HG03066 (cell line): ENCODE data around the gene BET1.

Experiments used
- ATAC-seq: cut with Tn5 transposase; IDR thresholded peaks from one replicate; pipeline ENCODE4 v1.9.1; 2021; ENCODE audit warnings: low read depth; ENCODE audit not compliant: unreplicated experiment

BET1 gene

DNA sequence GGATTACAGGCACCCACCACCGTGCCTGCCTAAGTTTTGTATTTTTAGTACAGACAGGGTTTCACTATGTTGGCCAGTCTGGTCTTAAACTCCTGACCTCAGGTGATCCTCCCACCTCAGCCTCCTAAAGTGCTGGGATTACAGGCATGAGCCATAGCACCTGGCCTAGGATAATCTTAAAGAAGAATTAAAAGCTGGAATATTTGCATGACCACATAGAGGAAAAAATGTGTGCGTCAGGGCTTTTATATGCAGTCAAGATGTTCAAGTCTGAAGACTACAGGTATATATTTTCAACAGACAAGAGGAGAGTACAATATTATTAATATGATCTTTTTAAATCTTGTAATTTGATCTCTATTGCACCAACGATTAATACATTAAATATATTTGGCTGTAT, 43.2 kb downstream of the BET1 start:
- ATAC-seq: no peak

DNA sequence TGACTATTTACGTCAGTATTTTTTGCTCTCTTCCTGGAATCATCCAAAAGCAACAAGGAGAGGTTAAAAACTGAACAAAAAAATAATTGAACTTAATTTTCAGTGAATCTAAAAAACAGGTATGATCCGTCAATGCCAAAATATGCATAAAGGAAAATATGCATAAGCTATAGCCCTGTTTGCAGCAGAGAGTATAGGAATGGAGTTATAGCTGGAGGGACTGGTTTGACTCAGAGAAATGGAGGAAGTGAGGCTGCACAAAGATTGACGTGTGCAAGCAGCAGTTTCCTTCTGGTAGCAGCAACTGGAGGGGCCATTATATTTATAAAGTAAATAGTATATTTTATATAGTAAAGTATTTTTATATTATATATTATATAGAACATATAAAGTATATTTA, 45.5 kb downstream of the BET1 start:
- ATAC-seq: no peak

DNA sequence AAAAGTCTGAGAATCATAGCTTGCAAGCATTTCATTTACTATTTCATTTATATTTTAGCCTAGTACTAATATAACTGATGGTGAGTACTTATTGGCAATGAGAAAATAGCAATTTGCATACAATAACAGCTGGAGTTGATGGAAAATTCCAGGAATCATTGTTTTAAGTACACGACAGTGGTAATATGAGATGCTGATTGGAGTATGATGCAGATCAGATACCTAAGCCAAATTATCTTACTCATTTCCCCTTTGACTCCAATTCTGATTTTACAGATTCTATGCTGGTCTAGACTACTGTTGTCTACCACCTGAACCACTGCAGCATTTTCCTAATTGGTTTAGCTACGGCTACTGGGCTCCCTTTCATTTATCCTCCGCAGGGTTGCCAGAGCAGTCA, 45.9 kb downstream of the BET1 start:
- ATAC-seq: no peak

DNA sequence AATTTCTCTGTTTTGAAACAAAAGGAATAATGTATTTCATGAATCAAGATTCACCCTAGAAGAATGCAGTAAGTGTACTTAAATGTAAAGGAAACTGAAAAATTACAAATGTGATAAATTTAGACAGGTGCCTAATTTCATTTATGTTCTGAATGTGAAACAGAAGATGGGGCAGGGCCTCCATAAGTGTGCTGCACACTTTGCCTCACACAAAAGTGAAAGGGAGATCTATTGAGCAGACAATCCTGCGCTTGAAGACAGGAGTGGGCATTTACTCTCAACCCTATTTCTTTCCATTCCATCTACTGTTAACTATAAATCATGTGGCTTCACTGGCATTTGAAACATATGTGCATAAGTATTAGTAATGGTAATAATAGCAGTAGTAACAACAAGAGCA, 46.4 kb downstream of the BET1 start:
- peak; percentile 59 for ATAC-seq

DNA sequence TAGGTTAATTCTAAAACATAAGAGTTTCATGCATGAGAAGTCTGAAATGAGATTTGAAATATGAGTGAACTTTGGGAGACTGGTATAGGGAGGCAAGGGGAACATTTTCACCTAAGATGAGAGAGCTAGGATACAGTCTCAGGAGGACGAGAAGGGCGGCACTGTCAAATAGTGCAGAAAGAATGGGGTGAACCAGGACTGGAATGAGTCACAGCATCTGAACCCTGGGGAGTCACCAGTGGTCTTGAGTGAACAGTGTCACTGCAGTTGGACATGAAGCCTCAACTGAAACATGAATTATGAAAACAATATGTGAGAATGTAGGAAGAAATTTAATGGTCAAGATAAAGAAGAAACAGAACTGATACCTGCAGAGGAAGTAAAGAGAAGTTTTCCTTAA, 48.9 kb downstream of the BET1 start:
- no peak for ATAC-seq

DNA sequence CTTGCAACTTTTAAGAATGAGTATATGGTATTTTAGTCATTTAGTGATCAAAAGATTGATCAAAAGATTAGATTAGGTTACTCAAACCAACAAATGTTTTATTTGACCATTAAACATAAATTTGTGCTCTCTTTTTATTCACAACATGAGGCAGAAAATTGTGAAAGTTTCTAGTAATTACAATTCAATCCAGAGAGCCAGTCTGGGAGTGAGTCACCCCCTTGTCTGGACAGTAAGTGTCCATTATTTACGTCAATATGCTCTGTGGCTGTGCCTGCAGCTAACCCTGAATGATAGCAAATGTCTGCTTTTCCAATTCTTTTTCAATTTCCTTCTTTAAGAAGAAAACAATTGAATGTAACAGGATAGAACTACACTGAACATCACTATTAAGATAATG, 54.7 kb downstream of the BET1 start:
- no peak for ATAC-seq

DNA sequence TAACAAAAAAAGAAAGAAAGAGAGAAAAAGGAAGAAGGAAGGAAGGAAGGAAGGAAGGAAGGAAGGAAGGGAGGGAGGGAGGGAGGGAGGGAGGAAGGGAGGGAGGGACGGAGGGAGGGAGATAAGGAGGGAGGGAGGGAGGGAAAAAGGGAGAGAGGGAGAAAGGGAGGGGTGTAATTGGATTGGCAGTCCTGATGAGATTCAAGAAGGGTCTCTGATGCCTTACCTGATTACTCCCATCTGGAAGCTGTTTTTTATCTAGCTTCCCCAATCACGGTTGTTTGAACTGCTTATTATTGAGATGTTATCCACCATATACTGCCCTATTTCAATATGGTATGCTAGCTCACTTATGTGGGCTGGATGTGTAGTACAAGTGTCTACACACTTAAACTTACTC, 55.3 kb downstream of the BET1 start:
- ATAC-seq: no peak

DNA sequence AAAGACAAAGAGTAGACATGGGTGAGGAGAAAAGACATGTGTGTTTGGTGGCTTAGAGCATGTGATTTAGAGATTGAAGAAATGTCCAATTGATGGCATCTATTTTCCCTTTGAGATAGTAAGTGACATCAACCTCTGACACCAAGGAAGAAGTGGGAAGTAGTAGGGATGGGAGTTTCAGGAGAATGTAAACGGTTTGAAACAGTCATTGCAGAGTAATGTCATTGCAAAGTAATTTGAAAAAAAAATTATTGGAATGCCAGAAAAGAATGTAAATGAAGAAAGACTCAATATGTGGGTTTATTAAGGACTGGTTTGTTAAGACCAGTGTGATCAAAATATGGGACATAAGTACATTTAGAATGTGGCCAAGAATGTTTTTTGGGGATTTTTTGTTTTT, 56.0 kb downstream of the BET1 start:
- ATAC-seq: no peak

DNA sequence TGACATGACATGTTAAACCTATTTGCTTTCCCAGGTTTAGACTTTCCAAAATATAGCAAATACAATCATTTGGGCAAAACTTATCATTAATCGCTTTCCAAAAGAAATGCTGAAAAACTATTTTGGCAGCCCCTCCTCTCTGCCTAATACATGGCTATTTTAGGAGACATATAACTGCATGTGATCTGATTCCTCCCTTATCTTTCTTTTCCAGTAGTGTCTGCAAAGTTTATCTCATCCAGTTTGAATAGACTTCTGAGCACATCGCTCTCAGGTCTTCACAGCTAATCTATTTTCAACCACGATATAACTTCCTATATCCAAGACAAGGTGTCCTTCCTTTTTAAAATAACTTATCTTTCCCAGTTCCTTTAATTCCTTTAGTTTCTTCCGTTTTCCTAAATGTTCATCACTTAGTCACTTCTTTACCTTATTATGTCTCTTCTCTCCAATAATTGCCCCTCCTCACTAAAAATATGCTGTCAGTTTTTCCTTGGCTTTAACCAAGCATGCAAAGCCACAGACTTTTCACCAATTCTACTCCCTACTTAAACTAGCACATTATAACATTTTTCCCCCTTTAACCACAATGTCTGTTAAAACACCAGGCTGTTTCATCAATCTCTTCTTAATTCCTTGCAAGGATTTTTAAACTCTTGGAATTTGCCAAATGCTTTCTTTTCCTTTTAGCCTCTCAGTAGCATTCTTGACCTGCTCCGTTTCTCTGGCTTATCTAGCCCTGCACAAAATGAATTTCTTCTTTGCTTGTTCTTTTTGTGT, 58.2 kb downstream of the BET1 start:
- no peak for ATAC-seq

DNA sequence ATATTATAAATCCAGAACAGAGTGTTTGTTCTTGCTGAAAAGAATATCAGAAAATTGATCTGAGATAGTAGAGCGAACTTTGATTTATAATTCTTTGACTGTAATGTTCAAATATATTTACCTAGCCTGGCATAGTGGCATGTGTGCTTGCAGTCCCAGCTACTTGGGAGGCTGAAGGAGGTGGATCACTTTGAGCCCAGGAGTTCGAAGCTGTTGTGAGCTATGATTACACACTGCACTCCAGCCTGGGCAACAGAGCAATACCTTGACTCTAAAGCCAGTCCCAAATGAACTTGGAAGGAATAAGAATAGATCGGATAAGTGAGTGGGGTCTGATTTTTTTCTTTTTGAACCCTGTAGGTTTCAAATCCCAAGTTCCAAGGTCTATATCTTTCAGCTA, 59.1 kb downstream of the BET1 start:
- no peak for ATAC-seq

DNA sequence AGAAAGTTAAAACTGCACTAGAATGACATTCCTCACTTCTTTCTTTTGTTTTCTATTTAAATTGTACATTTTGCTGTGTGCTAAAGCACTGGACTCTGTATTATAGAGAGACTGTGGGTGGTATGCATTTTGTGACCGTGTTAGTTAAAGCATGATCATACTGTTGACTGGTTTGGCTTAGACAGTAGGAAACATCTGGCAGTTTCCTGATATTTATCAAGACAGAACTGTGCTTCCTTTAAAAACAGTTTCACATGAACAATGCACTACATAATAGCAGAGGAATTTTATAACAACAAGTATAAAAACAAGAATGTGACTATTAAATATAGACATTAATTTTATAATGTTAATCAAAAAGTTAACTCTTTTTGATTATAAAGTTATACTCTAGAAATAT, 59.5 kb downstream of the BET1 start:
- no peak for ATAC-seq

DNA sequence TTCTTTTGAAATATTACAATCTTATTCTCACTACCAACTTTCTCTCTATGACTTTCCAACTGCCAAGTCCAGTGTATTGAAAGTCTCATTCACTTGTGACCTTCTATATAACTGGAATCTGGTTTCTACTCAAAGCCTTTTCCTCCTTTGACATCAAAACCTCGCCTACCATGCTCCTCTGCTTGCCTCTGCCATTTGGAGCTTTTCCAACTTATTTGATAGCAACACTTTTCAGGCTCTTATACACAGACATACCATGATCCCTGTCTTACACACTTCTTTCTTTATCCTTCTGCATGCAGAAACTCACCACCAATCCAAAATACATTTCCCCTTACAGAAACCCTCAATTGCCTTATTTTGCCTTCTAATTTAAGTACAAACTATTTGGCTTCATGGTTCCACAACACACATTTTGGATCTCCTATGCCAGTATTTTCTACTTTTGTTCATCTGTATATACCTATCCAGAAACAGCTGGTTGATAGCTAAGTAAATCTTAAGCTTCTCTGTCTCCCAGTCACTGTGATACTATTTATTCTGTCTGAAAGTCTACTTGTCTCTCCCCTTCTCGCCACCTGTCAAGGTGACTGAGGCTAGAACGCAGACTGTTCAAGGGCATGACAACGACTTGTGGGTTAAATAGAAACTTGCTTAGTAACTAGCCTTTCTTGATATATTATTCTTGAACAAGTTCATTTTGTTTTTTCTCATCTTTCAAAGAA, 60.2 kb downstream of the BET1 start:
- ATAC-seq: no peak
